ENCODE results near the gene LCE1C.

The LCE1C gene

DNA sequence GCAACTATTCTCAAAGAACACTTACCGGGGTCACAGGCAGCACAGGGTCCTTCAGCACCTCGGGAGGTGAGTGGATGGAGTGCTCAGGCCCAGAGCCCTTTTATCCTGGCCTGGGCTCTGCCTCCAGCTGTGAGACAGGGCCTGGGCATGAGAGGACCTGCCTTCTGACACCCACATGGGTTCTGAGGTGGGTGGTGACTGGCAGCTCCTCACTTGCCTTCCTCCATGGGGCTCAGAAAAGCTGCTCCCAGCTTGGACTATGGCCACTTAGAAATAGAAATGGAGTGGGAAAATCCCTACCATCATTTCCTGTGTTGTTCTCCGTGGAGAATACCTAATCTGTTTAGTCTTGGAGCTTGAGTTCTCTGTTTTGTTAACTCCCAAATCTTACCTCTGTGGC, at the start of gene LCE1C:
Gene LCE1C, minus strand, starts transcription at position 76 of the 400 bp plus-strand sequence. CDS start 1,173 bp downstream, outside the sequence.
- Histone ChIP-seq H3K36me3 (ENCODE audit: control insufficient read depth, insufficient read depth, low read length) (no peaks in the 10 kb centered on the region), H3K4me3 (ENCODE audit: low read length) (no peak within 1 kb of the TSS), H3K9me3 (ENCODE audit: control insufficient read depth, insufficient read depth, low read length) (peaks cover 6% of the 10 kb centered on the region), H3K4me1 (ENCODE audit: control insufficient read depth, insufficient read depth, low read length) (no peaks in the 10 kb centered on the region), H3K27ac (ENCODE audit: low read length) (no peak within 1 kb of the TSS), H3K27me3 (ENCODE audit: control insufficient read depth, insufficient read depth, low read length) (no peaks in the 10 kb centered on the region)
- WGBS (ENCODE audit: insufficient coverage, insufficient read length) = no CpG with 5 or more reads among the region's 3 CpGs
- DNase-seq (ENCODE audit: low read depth, low spot score) = no peak

- no peak for DNase-seq (ENCODE audit: low read depth, low spot score)
- no CpG with 5 or more reads among the region's 2 CpGs for WGBS (ENCODE audit: insufficient coverage, insufficient read length)
- Histone ChIP-seq H3K4me1 (ENCODE audit: control insufficient read depth, insufficient read depth, low read length) (no peaks in the 10 kb centered on the region; the same call in 1 of the 2 replicates), H3K36me3 (ENCODE audit: control insufficient read depth, insufficient read depth, low read length) (no peaks in the 10 kb centered on the region), H3K4me3 (ENCODE audit: low read length) (no peak overlapping the region), H3K27ac (ENCODE audit: low read length) (no peak overlapping the region), H3K9me3 (ENCODE audit: control insufficient read depth, insufficient read depth, low read length) (peaks cover 9% of the 10 kb centered on the region), H3K27me3 (ENCODE audit: control insufficient read depth, insufficient read depth, low read length) (no peaks in the 10 kb centered on the region)
Measured at GRCh38 chr1:152855661-152856060, 49.2 kb upstream of the LCE1C start.

DNA sequence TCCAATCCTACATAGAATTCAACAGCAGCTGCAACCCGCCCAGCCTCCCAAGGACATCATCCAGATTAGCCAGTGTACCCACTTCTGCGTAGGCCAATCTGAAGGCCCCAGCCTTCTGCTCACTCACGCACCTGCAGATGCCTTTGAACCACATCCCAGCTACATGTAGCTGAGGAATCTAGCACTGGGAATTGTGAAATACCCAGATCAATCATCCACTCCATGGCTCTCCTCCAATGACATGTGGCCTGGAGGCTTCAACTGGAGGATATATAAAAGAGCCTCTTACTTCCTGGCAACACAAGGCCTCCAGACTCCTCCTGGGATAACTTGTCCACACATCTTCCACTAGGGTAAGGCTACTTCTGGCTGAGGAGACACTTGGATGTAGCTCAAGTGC, 36.1 kb upstream of the LCE1C start, which contains the start of gene LCE6A:
Gene LCE6A, plus strand, starts transcription at position 301 of the 400 bp plus-strand sequence. CDS start 665 bp downstream, outside the sequence.
- H3K36me3 ChIP-seq (ENCODE audit: control insufficient read depth, insufficient read depth, low read length) = no peaks in the 10 kb centered on the region
- H3K4me1 ChIP-seq (ENCODE audit: control insufficient read depth, insufficient read depth, low read length) = no peaks in the 10 kb centered on the region
- no peak for DNase-seq (ENCODE audit: low read depth, low spot score)
- no CpG with 5 or more reads among the region's 3 CpGs for WGBS (ENCODE audit: insufficient coverage, insufficient read length)
- no peaks in the 10 kb centered on the region for H3K27me3 ChIP-seq (ENCODE audit: control insufficient read depth, insufficient read depth, low read length)
- peaks cover 9% of the 10 kb centered on the region for H3K9me3 ChIP-seq (ENCODE audit: control insufficient read depth, insufficient read depth, low read length)
- H3K27ac ChIP-seq (ENCODE audit: low read length) = no peak within 1 kb of the TSS
- no peak within 1 kb of the TSS for H3K4me3 ChIP-seq (ENCODE audit: low read length)

- H3K4me3 ChIP-seq (ENCODE audit: low read length) = no peak overlapping the region
- no peak for DNase-seq (ENCODE audit: low read depth, low spot score)
- no CpG with 5 or more reads among the region's 2 CpGs for WGBS (ENCODE audit: insufficient coverage, insufficient read length)
Measured at GRCh38 chr1:152836870-152837269, 30.4 kb upstream of the LCE1C start.

GRCh38 chr1:152827173-152827572, 20.7 kb upstream of the LCE1C start, which contains the start of gene LCE1A:
Gene LCE1A (plus strand): TSS chr1:152827473. CDS start chr1:152827473, 0 bp downstream.
- Histone ChIP-seq H3K4me1 (ENCODE audit: control insufficient read depth, insufficient read depth, low read length) (no peaks in the 10 kb centered on the region), H3K27me3 (ENCODE audit: control insufficient read depth, insufficient read depth, low read length) (no peaks in the 10 kb centered on the region), H3K4me3 (ENCODE audit: low read length) (no peak within 1 kb of the TSS), H3K9me3 (ENCODE audit: control insufficient read depth, insufficient read depth, low read length) (peaks cover 5% of the 10 kb centered on the region), H3K27ac (ENCODE audit: low read length) (no peak within 1 kb of the TSS), H3K36me3 (ENCODE audit: control insufficient read depth, insufficient read depth, low read length) (no peaks in the 10 kb centered on the region)
- no CpG with 5 or more reads among the region's 2 CpGs for WGBS (ENCODE audit: insufficient coverage, insufficient read length)
- DNase-seq (ENCODE audit: low read depth, low spot score) = no peak

More at GRCh38 chr1:152836870-152837269, 30.4 kb upstream of the LCE1C start:
- H3K27me3 ChIP-seq (ENCODE audit: control insufficient read depth, insufficient read depth, low read length) = no peaks in the 10 kb centered on the region
- H3K27ac ChIP-seq (ENCODE audit: low read length) = no peak overlapping the region
- no peaks in the 10 kb centered on the region for H3K4me1 ChIP-seq (ENCODE audit: control insufficient read depth, insufficient read depth, low read length)
- H3K36me3 ChIP-seq (ENCODE audit: control insufficient read depth, insufficient read depth, low read length) = no peaks in the 10 kb centered on the region
- peaks cover 4% of the 10 kb centered on the region for H3K9me3 ChIP-seq (ENCODE audit: control insufficient read depth, insufficient read depth, low read length)

GRCh38 chr1:152824964-152825363, 18.5 kb upstream of the LCE1C start:
- no peak overlapping the region for H3K4me3 ChIP-seq (ENCODE audit: low read length)
- DNase-seq (ENCODE audit: low read depth, low spot score) = no peak

DNA sequence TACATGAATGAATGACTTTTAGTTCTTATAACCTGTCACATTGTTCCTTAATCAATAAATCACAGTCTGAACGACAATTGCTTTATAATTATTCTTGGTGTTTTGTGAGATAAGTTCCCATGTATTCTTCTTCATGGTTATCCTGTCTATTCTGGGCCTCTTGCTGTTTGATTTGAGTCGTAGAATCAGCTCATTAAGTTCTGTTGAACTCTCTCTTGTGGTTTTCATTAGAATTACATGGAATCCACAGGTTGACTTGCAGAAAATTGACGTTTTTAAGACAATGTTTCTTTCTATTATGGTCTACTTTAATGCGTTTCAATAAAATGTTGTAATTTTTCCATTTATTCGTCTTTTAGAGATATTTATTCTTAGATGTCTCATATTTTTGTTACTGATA, 16.8 kb upstream of the LCE1C start:
- H3K36me3 ChIP-seq (ENCODE audit: control insufficient read depth, insufficient read depth, low read length) = no peaks in the 10 kb centered on the region
- H3K4me1 ChIP-seq (ENCODE audit: control insufficient read depth, insufficient read depth, low read length) = no peaks in the 10 kb centered on the region
- no peak overlapping the region for H3K27ac ChIP-seq (ENCODE audit: low read length)
- peaks cover 12% of the 10 kb centered on the region for H3K9me3 ChIP-seq (ENCODE audit: control insufficient read depth, insufficient read depth, low read length)
- H3K27me3 ChIP-seq (ENCODE audit: control insufficient read depth, insufficient read depth, low read length) = no peaks in the 10 kb centered on the region
- no CpG with 5 or more reads among the region's 5 CpGs for WGBS (ENCODE audit: insufficient coverage, insufficient read length)
- H3K4me3 ChIP-seq (ENCODE audit: low read length) = no peak overlapping the region
- no peak for DNase-seq (ENCODE audit: low read depth, low spot score)

More at GRCh38 chr1:152824964-152825363, 18.5 kb upstream of the LCE1C start:
- Histone ChIP-seq H3K27me3 (ENCODE audit: control insufficient read depth, insufficient read depth, low read length) (no peaks in the 10 kb centered on the region), H3K4me1 (ENCODE audit: control insufficient read depth, insufficient read depth, low read length) (no peaks in the 10 kb centered on the region), H3K36me3 (ENCODE audit: control insufficient read depth, insufficient read depth, low read length) (no peaks in the 10 kb centered on the region), H3K27ac (ENCODE audit: low read length) (no peak overlapping the region), H3K9me3 (ENCODE audit: control insufficient read depth, insufficient read depth, low read length) (peaks cover 7% of the 10 kb centered on the region)

DNA sequence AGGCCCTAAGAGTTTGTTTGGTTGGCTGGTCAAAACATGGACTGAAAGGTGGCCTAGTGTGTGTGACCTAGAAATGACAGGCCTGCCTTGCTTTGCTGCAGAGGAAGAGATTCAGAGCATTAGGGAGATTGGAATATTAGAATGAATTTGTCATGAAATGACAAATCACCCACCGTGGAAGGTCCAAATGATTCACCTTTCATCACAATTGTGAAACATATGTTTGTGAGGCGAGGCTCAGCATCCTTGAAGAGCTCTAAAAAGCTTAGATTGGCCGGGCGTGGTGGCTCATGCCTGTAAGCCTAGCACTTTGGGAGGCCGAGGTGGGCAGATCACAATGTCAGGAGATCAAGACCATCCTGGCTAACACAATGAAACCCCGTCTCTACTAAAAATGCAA, 10.9 kb upstream of the LCE1C start:
- H3K27ac ChIP-seq (ENCODE audit: low read length) = no peak overlapping the region
- WGBS (ENCODE audit: insufficient coverage, insufficient read length) = no CpG with 5 or more reads among the region's 6 CpGs
- peaks cover 13% of the 10 kb centered on the region for H3K9me3 ChIP-seq (ENCODE audit: control insufficient read depth, insufficient read depth, low read length)
- H3K36me3 ChIP-seq (ENCODE audit: control insufficient read depth, insufficient read depth, low read length) = no peaks in the 10 kb centered on the region
- no peaks in the 10 kb centered on the region for H3K27me3 ChIP-seq (ENCODE audit: control insufficient read depth, insufficient read depth, low read length)
- H3K4me3 ChIP-seq (ENCODE audit: low read length) = no peak overlapping the region
- no peak for DNase-seq (ENCODE audit: low read depth, low spot score)
- H3K4me1 ChIP-seq (ENCODE audit: control insufficient read depth, insufficient read depth, low read length) = no peaks in the 10 kb centered on the region

DNA sequence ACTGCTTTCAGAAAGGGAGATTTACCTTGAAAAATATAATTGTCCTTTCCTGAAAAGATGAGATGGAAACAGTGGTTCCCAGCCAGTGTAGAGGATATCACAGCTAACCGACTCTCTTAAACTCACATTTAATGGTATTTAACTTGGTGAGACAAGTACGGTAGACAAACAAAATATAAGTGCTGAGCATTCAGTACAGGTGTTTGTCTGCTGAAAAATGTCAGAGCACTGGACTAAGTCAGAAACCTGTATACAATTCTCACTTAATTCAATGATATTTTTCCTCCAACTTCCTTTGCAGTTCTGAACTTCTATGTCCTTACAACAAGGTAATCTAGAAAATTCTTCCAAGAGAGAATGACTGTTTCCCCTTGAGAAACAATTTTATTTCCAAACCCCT, 5.2 kb upstream of the LCE1C start, which contains the start of gene LCE1B:
Gene LCE1B, plus strand, starts transcription at position 301 of the 400 bp plus-strand sequence. CDS start 476 bp downstream, outside the sequence.
- no peaks in the 10 kb centered on the region for H3K27me3 ChIP-seq (ENCODE audit: control insufficient read depth, insufficient read depth, low read length)
- no peak within 1 kb of the TSS for H3K4me3 ChIP-seq (ENCODE audit: low read length)
- H3K27ac ChIP-seq (ENCODE audit: low read length) = no peak within 1 kb of the TSS
- peaks cover 5% of the 10 kb centered on the region for H3K9me3 ChIP-seq (ENCODE audit: control insufficient read depth, insufficient read depth, low read length)
- no peaks in the 10 kb centered on the region for H3K4me1 ChIP-seq (ENCODE audit: control insufficient read depth, insufficient read depth, low read length)
- no peaks in the 10 kb centered on the region for H3K36me3 ChIP-seq (ENCODE audit: control insufficient read depth, insufficient read depth, low read length)
- WGBS (ENCODE audit: insufficient coverage, insufficient read length) = no CpG with 5 or more reads among the region's 2 CpGs
- no peak for DNase-seq (ENCODE audit: low read depth, low spot score)

- Histone ChIP-seq H3K9me3 (ENCODE audit: control insufficient read depth, insufficient read depth, low read length) (peaks cover 5% of the 10 kb centered on the region), H3K36me3 (ENCODE audit: control insufficient read depth, insufficient read depth, low read length) (no peaks in the 10 kb centered on the region), H3K4me1 (ENCODE audit: control insufficient read depth, insufficient read depth, low read length) (no peaks in the 10 kb centered on the region), H3K27me3 (ENCODE audit: control insufficient read depth, insufficient read depth, low read length) (no peaks in the 10 kb centered on the region), H3K4me3 (ENCODE audit: low read length) (no peak overlapping the region), H3K27ac (ENCODE audit: low read length) (no peak overlapping the region)
- WGBS (ENCODE audit: insufficient coverage, insufficient read length) = no CpG with 5 or more reads among the region's 2 CpGs
- no peak for DNase-seq (ENCODE audit: low read depth, low spot score)
Measured at GRCh38 chr1:152811050-152811449, 4.6 kb upstream of the LCE1C start.

DNA sequence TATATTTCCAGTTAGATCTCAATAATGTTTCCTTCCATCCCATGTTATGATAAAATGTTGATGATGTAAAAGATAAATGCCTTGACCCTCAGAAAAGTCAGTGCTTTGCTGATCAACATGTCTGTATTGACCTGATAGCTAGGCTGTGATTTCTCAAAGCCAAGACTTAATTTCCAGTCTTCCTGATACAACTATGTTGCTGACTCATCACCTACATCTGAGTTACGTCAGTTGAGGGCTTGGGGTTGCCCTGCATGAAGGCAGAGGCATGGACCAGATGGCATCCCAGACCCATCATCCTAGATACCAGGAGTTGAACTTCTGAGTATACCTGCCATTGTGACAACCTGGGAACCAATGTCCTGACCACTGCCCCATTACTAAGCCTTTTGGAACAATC, 5.1 kb downstream of the LCE1C start:
- Histone ChIP-seq H3K27me3 (ENCODE audit: control insufficient read depth, insufficient read depth, low read length) (no peaks in the 10 kb centered on the region), H3K9me3 (ENCODE audit: control insufficient read depth, insufficient read depth, low read length) (peaks cover 10% of the 10 kb centered on the region), H3K27ac (ENCODE audit: low read length) (no peak overlapping the region), H3K4me3 (ENCODE audit: low read length) (no peak overlapping the region), H3K4me1 (ENCODE audit: control insufficient read depth, insufficient read depth, low read length) (no peaks in the 10 kb centered on the region), H3K36me3 (ENCODE audit: control insufficient read depth, insufficient read depth, low read length) (no peaks in the 10 kb centered on the region)
- DNase-seq (ENCODE audit: low read depth, low spot score) = no peak
- no CpG with 5 or more reads among the region's 1 CpG for WGBS (ENCODE audit: insufficient coverage, insufficient read length)

Data from iPS DF 6.9 (cell line).